Middle frontal gyrus (tissue), 1 donor: ENCODE results near the gene IL20RB.
"Not testable (repeated sequence)": the region's sequence is repeated elsewhere in the genome, so short reads cannot be mapped to it uniquely, and the experiment has no call there.

Experiments
- DNase-seq: peaks from one replicate; pipeline ENCODE4 v3.0.0-alpha.2; 2015; ENCODE audit warnings: low spot score; ENCODE audit errors: extremely low spot score

The IL20RB gene

DNA sequence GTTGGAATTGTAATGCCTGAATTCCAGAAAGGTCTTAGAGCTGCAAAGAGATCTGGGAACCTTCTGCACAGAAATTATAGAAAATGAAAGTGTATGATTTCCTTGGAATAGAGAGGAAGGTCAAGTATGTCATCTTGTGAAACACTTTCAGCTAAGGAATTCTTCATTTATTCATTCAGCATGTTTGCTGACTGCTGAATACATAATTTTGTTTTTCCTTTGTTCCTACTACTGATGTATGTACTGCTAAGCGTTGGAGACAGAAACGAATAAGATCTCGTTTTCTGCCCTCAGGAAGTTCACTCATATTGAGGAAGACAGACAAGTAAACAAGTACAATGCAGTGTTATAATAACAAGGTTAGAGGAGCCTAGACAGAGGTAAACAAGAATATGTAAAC lies 14.3 kb upstream of the IL20RB start:
- DNase-seq = no peak

- no peak for DNase-seq
Measured at GRCh38 chr3:136946978-136947377, 10.8 kb upstream of the IL20RB start.

DNA sequence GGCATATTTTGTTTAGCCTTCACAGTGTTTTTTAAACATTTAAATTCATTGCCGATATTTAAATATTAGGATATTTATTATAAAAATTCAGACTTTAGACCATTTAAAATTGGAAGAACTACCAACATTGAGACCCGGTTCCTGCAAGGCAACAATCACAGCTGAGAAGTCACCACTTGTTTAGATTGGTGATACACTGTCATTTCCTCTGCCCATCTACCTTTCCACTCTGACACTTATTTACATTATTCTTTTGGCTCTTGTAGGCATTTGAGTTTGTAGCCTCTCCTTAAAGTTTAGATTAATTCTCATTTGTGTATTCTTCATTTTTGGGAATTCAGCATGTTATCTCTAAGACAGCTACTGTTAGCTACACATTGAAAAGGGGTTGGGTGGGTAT lies 10.3 kb upstream of the IL20RB start:
- no peak for DNase-seq

GRCh38 chr3:136949146-136949545 lies 8.6 kb upstream of the IL20RB start:
- no peak for DNase-seq

DNA sequence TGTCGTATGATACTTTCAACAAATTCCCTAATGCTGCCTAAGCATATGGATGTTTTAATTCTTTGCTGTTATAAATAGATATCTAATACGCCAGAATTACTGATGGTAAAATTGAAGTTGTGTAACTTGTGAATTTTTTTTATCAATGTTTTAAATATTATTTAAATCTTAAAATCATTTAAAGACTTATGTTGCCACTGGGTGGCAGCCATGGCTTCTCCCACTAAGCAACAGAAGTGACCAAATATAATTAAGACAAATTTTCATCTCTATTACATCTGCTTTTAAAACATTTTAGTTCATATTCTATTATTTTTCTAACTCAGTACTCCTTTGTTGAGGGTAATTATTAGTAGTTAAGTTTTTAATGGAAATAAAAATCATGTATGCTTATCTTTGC lies 8.1 kb upstream of the IL20RB start:
- DNase-seq = no peak

DNA sequence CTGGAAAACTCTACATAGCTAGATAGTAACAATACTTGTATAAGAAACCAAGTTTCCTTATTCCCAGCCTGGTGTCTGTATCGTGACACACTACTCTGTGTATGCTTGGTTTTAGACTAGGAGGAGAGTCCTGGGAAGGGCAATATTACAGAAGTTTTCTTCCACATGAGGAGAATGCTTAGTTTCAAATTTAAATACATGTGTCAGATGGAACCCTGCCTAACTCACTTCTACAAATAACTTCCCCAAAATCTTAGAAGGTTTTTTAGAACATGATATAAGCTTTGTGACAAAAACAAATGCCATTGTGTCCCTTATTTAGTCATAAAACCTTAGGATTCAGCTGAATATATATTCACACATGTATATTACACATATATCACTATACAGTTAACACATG lies 7.2 kb upstream of the IL20RB start:
- no peak for DNase-seq

GRCh38 chr3:136952292-136952691 lies 5.5 kb upstream of the IL20RB start:
- DNase-seq = no peak

DNA sequence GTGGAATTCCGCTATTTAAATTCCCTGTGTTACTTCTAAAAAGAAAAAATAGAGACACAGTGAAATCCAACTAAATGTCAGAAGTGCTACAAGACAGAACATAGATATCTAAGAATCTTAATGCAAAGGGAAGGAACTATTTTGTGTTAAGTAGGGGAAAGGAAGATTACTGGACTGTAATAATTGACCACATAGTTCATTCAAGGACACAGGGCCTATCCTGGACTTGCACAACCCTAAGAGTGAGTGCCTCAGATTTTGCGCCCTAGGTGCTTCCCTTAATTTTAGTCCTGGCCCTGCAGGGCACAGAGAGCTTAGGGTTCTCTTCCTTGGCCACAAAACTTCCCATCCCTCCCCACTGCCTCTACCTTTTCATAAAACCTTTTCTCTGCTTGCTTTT lies 3.5 kb upstream of the IL20RB start:
- no peak for DNase-seq

GRCh38 chr3:136954980-136955780 lies 2.6 kb upstream of the IL20RB start:
- no peak for DNase-seq

DNA sequence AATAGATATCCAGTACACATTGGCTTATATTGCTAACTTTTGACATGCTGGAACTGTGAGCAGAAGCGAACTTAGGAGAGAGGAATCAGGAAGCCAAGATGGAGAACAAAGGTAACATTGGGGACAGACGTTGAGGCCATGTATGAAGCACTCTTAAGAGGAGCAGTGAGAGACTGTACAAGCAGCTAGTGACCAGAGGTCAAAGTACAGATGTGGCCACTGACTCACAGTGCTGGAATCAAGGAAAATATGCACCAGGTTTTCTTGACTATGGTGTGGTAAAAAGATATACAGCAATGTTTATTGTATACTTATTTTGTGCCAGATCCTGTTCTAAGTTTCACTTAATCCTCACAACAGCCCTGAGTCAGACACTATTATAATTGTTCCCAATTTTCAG lies 2.0 kb upstream of the IL20RB start:
- DNase-seq = no peak

- DNase-seq = no peak
Measured at GRCh38 chr3:136956971-136957370, 812 bp upstream of the IL20RB start.

GRCh38 chr3:136958939-136959338 lies 1.2 kb downstream of the IL20RB start:
- no peak for DNase-seq

DNA sequence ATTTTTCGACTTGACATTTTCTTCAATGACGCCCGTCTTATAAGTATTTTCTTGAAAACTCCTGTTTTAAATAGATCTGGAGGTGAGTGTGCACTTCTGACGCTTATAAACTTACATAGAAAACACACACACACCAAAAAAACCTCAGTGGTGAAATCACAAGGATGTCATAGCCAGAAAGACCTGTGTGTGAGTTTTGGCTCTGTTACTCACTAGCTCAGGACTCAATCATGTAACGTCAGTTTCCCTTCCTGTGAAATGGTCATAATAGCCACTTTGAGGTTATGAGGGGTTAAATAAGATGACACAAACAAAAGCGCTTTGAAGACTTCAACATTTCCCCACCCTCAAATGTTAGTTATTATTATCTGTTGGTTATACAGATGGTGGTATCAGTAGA lies 1.8 kb downstream of the IL20RB start:
- DNase-seq = no peak

DNA sequence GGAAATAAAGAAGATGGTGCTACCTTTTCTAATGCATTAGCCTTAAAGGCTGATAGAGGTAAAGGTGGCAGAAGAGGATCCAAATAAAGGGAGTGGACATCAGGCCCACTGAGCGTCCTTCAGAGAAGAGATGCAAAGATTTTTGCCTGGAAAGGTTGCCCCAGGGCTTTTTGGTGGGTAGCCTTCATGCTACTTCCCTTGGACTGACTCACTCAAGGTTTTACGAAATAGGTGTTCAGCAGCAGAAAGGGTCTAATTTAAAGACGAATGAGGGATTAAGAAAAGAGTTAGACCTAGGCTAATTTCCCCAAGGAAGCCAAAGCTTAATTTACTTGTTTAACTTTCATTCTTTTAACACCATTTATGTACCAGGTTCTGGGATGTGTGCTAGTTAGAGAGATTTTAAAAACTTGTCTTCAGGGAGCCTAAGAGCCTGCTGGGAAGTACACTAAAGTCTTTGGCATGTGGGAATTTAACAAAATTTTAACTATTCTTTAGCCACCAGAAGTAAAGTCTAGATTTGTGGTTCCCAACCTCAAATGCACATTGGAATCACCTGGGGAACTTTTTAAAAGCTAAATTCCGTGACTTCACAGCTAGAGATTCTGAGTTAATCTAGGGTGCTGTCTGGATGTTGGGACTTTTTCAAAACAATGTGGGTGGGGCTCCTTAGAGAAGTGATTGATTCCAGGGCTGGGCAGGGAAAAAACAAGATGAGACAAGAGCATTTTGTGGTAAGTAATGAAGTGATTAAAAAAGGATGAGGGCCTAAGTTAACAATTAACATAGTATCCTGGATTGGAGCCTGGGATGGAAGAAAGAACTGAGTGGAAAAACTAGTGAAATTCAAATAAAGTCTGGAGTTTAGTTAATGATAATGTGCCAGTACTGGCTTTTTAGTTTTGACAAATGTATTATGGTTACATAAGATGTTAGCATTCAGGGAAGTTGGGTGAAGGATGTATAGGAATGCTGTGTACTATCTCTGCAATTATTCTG lies 3.4 kb downstream of the IL20RB start:
- no peak for DNase-seq

DNA sequence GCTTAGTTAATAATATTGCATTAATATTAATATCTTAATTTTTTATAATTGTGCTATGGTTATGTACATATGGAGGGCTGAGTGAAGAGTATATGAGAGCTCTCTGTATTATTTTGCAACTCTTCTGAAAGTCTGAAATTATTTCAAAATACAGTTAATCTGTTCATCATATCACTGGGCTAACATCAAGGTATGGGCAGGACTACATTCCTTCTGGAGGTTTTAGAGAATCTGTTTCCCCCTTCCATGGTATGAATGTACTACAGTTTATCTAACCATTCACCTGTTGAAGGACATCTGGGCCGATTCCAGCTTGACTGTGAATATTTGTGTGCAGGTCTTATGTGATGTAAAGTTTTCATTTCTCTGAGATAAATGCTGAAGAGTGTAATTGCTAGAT lies 5.1 kb downstream of the IL20RB start:
- no peak for DNase-seq

- DNase-seq = not testable (repeated sequence)
Measured at GRCh38 chr3:136969539-136969938, 11.8 kb downstream of the IL20RB start.

GRCh38 chr3:136973352-136973751 lies 15.6 kb downstream of the IL20RB start:
- no peak for DNase-seq

DNA sequence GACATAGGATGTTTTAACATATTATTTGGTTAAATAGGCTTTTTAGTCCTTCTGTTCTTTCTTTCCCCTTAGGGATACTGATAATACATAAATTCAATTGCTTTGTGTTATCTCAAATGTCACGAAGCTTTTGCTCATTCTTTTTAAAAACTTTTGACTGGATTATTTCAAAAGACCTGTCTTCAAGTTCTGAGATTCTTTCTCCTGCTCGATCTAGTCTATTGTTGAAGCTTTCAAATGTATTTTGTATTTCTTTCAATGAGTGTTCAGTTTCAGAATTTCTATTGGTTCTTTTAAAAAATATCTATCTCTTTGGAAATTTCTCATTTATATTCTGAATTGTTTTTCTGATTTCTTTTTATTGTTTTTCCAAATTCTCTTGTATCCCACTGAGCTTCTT lies 16.9 kb downstream of the IL20RB start:
- no peak for DNase-seq

DNA sequence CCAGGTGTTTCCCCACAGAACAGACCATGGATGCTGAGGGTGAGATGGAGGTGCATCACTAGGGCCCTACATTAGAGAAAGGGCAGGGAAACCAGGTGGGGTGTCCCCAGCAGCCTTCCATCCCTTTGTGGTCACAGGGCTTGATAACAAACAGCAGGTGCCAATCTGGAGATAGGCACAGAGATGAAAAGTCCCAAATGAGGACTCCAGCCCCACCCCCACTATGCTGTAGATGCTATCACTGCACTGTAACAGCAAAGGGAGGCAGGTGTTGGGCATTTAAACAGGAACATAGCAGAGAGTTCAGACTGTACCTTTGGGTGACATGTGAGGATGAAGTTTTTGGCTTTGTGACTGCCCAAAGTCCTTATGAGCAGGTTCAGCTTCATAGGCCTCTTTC lies 21.4 kb downstream of the IL20RB start:
- no peak for DNase-seq

GRCh38 chr3:136979684-136980083 lies 21.9 kb downstream of the IL20RB start:
- DNase-seq = no peak

DNA sequence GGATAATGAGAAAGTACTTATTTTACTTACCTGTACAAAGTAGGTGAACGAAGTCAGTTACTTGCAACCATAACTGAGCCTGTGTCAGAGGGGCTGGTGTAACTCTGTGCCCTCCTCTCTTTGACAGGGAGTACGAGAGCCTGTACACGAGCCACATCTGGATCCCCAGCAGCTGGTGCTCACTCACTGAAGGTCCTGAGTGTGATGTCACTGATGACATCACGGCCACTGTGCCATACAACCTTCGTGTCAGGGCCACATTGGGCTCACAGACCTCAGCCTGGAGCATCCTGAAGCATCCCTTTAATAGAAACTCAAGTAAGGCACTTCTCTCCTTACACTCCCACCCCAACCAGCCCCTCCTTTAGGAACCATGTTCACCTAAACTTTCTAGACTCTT lies 24.2 kb downstream of the IL20RB start:
- no peak for DNase-seq

GRCh38 chr3:136982520-136983138 lies 24.8 kb downstream of the IL20RB start:
- DNase-seq = no peak
